GM21737 (cell line): ENCODE measurements around the gene NPVF.

ENCODE experiments used
- ATAC-seq: cut with Tn5 transposase; IDR thresholded peaks from one replicate; pipeline ENCODE4 v1.9.1; 2021; ENCODE audit warnings: mild to moderate bottlenecking, moderate library complexity; ENCODE audit not compliant: unreplicated experiment

NPVF gene

DNA sequence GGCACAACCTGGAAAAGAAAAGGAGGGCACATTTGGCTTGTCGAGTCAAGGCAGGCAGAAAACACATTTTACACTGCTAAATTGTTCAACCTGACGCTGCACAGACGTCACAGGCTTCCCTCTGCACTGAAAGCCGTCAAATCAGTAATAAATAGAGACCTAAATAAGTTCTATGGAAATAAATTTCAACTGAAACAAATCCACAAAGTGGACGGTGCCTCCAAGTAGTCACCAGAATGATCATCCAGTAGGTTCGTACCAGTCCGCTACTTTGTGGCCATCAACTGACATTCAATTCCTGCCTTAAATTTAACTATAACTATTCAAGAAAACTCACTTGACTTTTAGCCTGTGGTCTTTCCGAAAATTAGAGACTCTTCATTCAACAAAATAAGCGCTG is 49.0 kb downstream of the NPVF start:
- no peak for ATAC-seq
